WTC11 (cell line): Measurements from ENCODE around the gene GLT1D1.

Experiments
- CTCF ChIP-seq: fragments of 200-600 bp; IDR thresholded peaks from 2 replicates; pipeline ENCODE4 v1.8.0; 2022; ENCODE audit warnings: antibody characterized with exemption
- ELF4 ChIP-seq: sonication (generic); formaldehyde crosslinking; IDR thresholded peaks from 2 replicates; pipeline ENCODE4 v1.8.1; 2022; ENCODE audit warnings: low read depth, mild to moderate bottlenecking, moderate library complexity, missing genetic modification reagents
- ESRRA ChIP-seq: sonication (generic); formaldehyde crosslinking; IDR thresholded peaks from 2 replicates; pipeline ENCODE4 v1.8.1; 2022; ENCODE audit warnings: mild to moderate bottlenecking, missing genetic modification reagents, borderline replicate concordance
- GABPB1 ChIP-seq: sonication (generic); formaldehyde crosslinking; IDR thresholded peaks from 2 replicates; pipeline ENCODE4 v1.8.1; 2023; ENCODE audit warnings: mild to moderate bottlenecking, missing genetic modification reagents
- JUN ChIP-seq: sonication (generic); formaldehyde crosslinking; IDR thresholded peaks from 2 replicates; pipeline ENCODE4 v1.8.0; 2023; ENCODE audit warnings: mild to moderate bottlenecking, missing genetic modification reagents
- ZNF532 ChIP-seq: fragments of 250-450 bp; sonication (Bioruptor Pico); IDR thresholded peaks from 2 replicates; pipeline ENCODE4 v1.9.0; 2021; ENCODE audit warnings: mild to moderate bottlenecking, borderline replicate concordance

- TF ChIP-seq CTCF (no peak), JUN (CRISPR knock-in tag) (no peak), ELF4 (CRISPR knock-in tag) (no peak), GABPB1 (CRISPR knock-in tag) (no peak), ZNF532 (CRISPR knock-in tag) (no peak), ESRRA (CRISPR knock-in tag) (no peak)
Measured at GRCh38 chr12:128833418-128833817, 19.9 kb upstream of the GLT1D1 start.
